Liver (tissue), 9 donors: Measurements from ENCODE around the gene SLC25A22. TPM values are rescaled to one million over a fixed set of nuclear protein-coding genes. Genes with fewer than 3 reads are reported as not detected.

Experiments used
- DNase-seq: peaks from one replicate; pipeline ENCODE4 v3.0.0-alpha.2; 2017; ENCODE audit warnings: low spot score
- H3K27ac ChIP-seq, 2 donors: one replicate each; pipeline ENCODE4 v1.7.0; 2013; ENCODE audit warnings: inconsistent platforms in 2 of 2, low read length in 2 of 2, control low read depth in 1 of 2, low read depth in 1 of 2, mild to moderate bottlenecking in 1 of 2
- H3K27me3 ChIP-seq, 4 donors: one replicate each; pipeline versions ENCODE4 v1.6.1 to v1.7.0; 2013; ENCODE audit warnings: low read length in 3 of 4, inconsistent platforms in 1 of 4, mild to moderate bottlenecking in 1 of 4, moderate library complexity in 1 of 4; ENCODE audit not compliant: control insufficient read depth in 4 of 4, insufficient read depth in 4 of 4
- H3K36me3 ChIP-seq, 4 donors: one replicate each; pipeline versions ENCODE4 v1.6.1 to v1.7.0; 2013; ENCODE audit warnings: low read length in 3 of 4, mild to moderate bottlenecking in 3 of 4, low read depth in 1 of 4, moderate library complexity in 1 of 4; ENCODE audit not compliant: control insufficient read depth in 4 of 4, insufficient read depth in 3 of 4
- H3K4me1 ChIP-seq, 4 donors: one replicate each; pipeline versions ENCODE4 v1.6.1 to v1.7.0; 2013; ENCODE audit warnings: low read length in 3 of 4, mild to moderate bottlenecking in 3 of 4, moderate library complexity in 1 of 4; ENCODE audit not compliant: control insufficient read depth in 4 of 4, insufficient read depth in 4 of 4
- H3K4me3 ChIP-seq, 3 donors: one replicate each; pipeline versions ENCODE4 v1.6.1 to v1.7.0; 2013; ENCODE audit warnings: low read length in 3 of 3, control low read depth in 1 of 3, low read depth in 1 of 3, mild to moderate bottlenecking in 1 of 3
- H3K9ac ChIP-seq, 2 donors: one replicate each; pipeline ENCODE4 v1.7.0; 2013; ENCODE audit warnings: low read length in 2 of 2, mild to moderate bottlenecking in 2 of 2, moderate library complexity in 2 of 2, control low read depth in 1 of 2, low read depth in 1 of 2
- H3K9me3 ChIP-seq, 4 donors: one replicate each; pipeline versions ENCODE4 v1.6.1 to v1.7.0; 2013; ENCODE audit warnings: low read length in 3 of 4; ENCODE audit not compliant: control insufficient read depth in 4 of 4
- ATF3 ChIP-seq: IDR thresholded peaks from 2 replicates; pipeline ENCODE4 v1.6.1; 2016; ENCODE audit warnings: antibody characterized with exemption
- CTCF ChIP-seq: fragments of 150-350 bp; IDR thresholded peaks from 2 replicates; pipeline ENCODE4 v1.5.1; 2017; ENCODE audit warnings: improper control_type of control experiment, low read depth, low read length; ENCODE audit not compliant: missing input control
- EGR1 ChIP-seq, 2 donors: IDR thresholded peaks; 2 replicates each; pipeline ENCODE4 v1.6.1; 2016 to 2018; ENCODE audit warnings: antibody characterized with exemption in 2 of 2, low read depth in 2 of 2
- FOXA1 ChIP-seq: IDR thresholded peaks from 2 replicates; pipeline ENCODE4 v1.6.1; 2016; ENCODE audit warnings: antibody characterized with exemption
- FOXA2 ChIP-seq: IDR thresholded peaks from 2 replicates; pipeline ENCODE4 v1.6.1; 2016; ENCODE audit warnings: antibody characterized with exemption
- GABPA ChIP-seq, 2 donors: IDR thresholded peaks in 1 of 2; conservative IDR thresholded peaks in 1 of 2; 2 replicates each; pipeline ENCODE4 v1.6.1; 2016; ENCODE audit warnings: antibody characterized with exemption in 2 of 2, mild to moderate bottlenecking in 1 of 2, moderate library complexity in 1 of 2
- HNF4A ChIP-seq, 2 donors: conservative IDR thresholded peaks; 2 replicates each; pipeline ENCODE4 v1.6.1; 2016; ENCODE audit warnings: antibody characterized with exemption in 2 of 2, mild to moderate bottlenecking in 2 of 2
- HNF4G ChIP-seq: IDR thresholded peaks from 2 replicates; pipeline ENCODE4 v1.6.1; 2016; ENCODE audit warnings: antibody characterized with exemption
- MAX ChIP-seq: IDR thresholded peaks from 2 replicates; pipeline ENCODE4 v1.6.1; 2016; ENCODE audit warnings: antibody characterized with exemption
- NR2F2 ChIP-seq: IDR thresholded peaks from 2 replicates; pipeline ENCODE4 v1.6.1; 2016; ENCODE audit warnings: antibody characterized with exemption
- RAD21 ChIP-seq, 2 donors: IDR thresholded peaks; 2 replicates each; pipeline ENCODE4 v1.6.1; 2016; ENCODE audit warnings: antibody characterized with exemption in 2 of 2, mild to moderate bottlenecking in 2 of 2
- REST ChIP-seq: IDR thresholded peaks from 2 replicates; pipeline ENCODE4 v1.6.1; 2016; ENCODE audit warnings: antibody characterized with exemption, mild to moderate bottlenecking
- RXRA ChIP-seq, 2 donors: IDR thresholded peaks; 2 replicates each; pipeline ENCODE4 v1.6.1; 2017 to 2018; ENCODE audit warnings: antibody characterized with exemption in 2 of 2, mild to moderate bottlenecking in 1 of 2
- SP1 ChIP-seq: IDR thresholded peaks from 2 replicates; pipeline ENCODE4 v1.6.1; 2018; ENCODE audit warnings: antibody characterized with exemption, mild to moderate bottlenecking
- YY1 ChIP-seq: IDR thresholded peaks from 2 replicates; pipeline ENCODE4 v1.6.1; 2016; ENCODE audit warnings: antibody characterized with exemption, mild to moderate bottlenecking
- ZBTB33 ChIP-seq: IDR thresholded peaks from 2 replicates; pipeline ENCODE4 v1.6.1; 2016; ENCODE audit warnings: antibody characterized with exemption
- WGBS: extraction: QIAGEN DNeasy Blood & Tissue Kit; methylation state at CpG from one replicate; pipeline ENCODE4 v1.1.7; 2013; 5-methylcytosine and 5-hydroxymethylcytosine counted together
- polyA plus RNA-seq, 2 donors: library from polyadenylated mRNA; stranded (reverse) in 1 of 2; unstranded in 1 of 2; fragments of 200-250 nt in 1 of 2; fragments of >200 nt in 1 of 2; fragmentation: Nextera tagmentation in 1 of 2; extraction: Ambion mirVana in 1 of 2; gene quantifications; one replicate each; pipeline versions ENCODE4 v1.2.1 to v1.2.3, GENCODE V29; 2013 to 2015
- total RNA-seq, 2 donors: library from RNA; depleted of rRNA; stranded (reverse); fragments of >200 nt; gene quantifications; one replicate each; pipeline ENCODE4 v1.2.3, GENCODE V29; 2014
- donor health status: healthy.
- donor health status: healthy.
- donor health status: healthy.
- donor health status: healthy.
- donor health status: healthy.

SLC25A22 gene
- total and polyA plus RNA-seq, 4 donors: 5.3 to 26.8 (median 12.1) TPM

GRCh38 chr11:827146-827896, 29.2 kb upstream of the SLC25A22 start:
- 11% methylated on average over 66 of the region's 66 CpGs for WGBS
- peaks cover 0 to 12% (median 3%) of the 10 kb centered on the region in 4 donors for H3K36me3 ChIP-seq
- H3K4me3 ChIP-seq: peak overlapping the region in 1 of 3 donors; percentile 51
- no peaks in the 10 kb centered on the region for H3K27me3 ChIP-seq
- no peaks in the 10 kb centered on the region for H3K9me3 ChIP-seq
- peak overlapping the region in 1 of 2 donors; percentile 16 for H3K27ac ChIP-seq
- peaks cover 57 to 91% (median 71%) of the 10 kb centered on the region in 4 donors for H3K4me1 ChIP-seq
- TF ChIP-seq ZBTB33: no peak
- no peak for TF ChIP-seq HNF4A (conservative IDR thresholded peaks at IDR 0.05)
- TF ChIP-seq SP1: peak; percentile 6
- TF ChIP-seq NR2F2: peak; percentile 78
- no peak overlapping the region for H3K9ac ChIP-seq
- DNase-seq: no peak

- 5% methylated on average over 22 of the region's 22 CpGs for WGBS
- Histone ChIP-seq H3K9me3 (no peaks in the 10 kb centered on the region), H3K27me3 (no peaks in the 10 kb centered on the region), H3K27ac (peak overlapping the region in 1 of 2 donors; percentile 16), H3K9ac (no peak overlapping the region), H3K4me3 (peak overlapping the region in 1 of 3 donors; percentile 51), H3K36me3 (peaks cover 0 to 15% (median 3%) of the 10 kb centered on the region in 4 donors), H3K4me1 (peaks cover 58 to 91% (median 71%) of the 10 kb centered on the region in 4 donors)
- no peak for DNase-seq
- TF ChIP-seq FOXA2: no peak
- TF ChIP-seq MAX: no peak
- TF ChIP-seq RAD21 (IDR thresholded peaks at IDR 0.05): no peak
- TF ChIP-seq REST: no peak
- no peak for TF ChIP-seq FOXA1
- no peak for TF ChIP-seq ZBTB33
- no peak for TF ChIP-seq YY1
- TF ChIP-seq ATF3: no peak
- TF ChIP-seq GABPA (IDR thresholded peaks at IDR 0.05 in 1 of 2, conservative IDR thresholded peaks at IDR 0.05 in 1 of 2): no peak
- TF ChIP-seq NR2F2: no peak
- no peak for TF ChIP-seq HNF4G
- TF ChIP-seq EGR1 (IDR thresholded peaks at IDR 0.05; ENCODE audit: low read depth in 2 of 2): no peak
- TF ChIP-seq RXRA (IDR thresholded peaks at IDR 0.05): no peak
- no peak for TF ChIP-seq HNF4A (conservative IDR thresholded peaks at IDR 0.05)
- TF ChIP-seq SP1: no peak
- TF ChIP-seq CTCF: no peak
Observed at GRCh38 chr11:826836-827145, 28.7 kb upstream of the SLC25A22 start.
